Activated T-helper 1 cell treated with Interleukin-2 at 50 U/mL for 16 hours (primary cell): ENCODE measurements around the gene NOTUM.

Experiments
- DNase-seq: peaks from one replicate; pipeline ENCODE4 v3.0.0-alpha.2; 2020; ENCODE audit warnings: low read depth

Gene NOTUM

DNA sequence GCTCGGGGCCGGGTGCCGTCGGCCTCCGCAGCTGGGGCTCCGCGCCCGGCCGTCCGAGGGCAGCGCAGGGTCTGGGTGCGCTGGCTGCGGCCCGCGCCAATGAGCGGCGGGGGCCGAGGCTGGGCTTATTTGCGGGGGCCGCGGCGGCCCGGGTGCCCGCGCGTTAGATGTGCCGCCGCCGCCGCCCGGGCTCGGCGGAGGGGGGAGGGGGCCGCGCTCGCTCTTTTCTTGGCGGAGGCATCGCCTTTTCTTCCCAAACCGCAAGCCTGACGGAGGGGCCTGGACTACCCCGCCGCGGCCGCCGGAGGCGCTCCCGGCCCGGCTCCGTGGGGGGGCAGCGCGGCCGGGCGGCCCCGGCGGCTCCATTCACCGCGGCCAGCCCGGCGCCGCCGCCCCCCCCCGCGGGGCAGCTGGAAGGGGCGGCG is at the start of gene NOTUM:
TSS of gene NOTUM (minus strand) at position 101 of the 425 bp plus-strand sequence. CDS start 278 bp downstream, outside the sequence.
- no peak for DNase-seq

DNA sequence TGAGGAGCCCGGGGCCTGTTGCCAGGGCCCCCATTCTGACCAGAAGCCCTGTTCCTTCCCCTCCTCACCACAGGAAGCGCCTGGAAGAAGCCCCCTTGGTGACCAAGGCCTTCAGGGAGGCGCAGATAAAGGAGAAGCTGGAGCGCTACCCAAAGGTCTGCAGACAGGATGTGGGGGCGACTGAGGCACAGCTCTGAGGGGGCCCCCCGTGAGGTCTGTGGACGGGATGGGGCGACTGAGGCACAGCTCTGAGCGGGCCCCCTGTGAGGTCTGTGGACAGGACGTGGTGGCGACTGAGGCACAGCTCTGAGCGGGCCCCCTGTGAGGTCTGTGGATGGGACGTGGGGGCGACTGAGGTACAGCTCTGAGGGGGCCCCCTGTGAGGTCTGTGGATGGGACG is 48.4 kb upstream of the NOTUM start:
- DNase-seq: no peak

DNA sequence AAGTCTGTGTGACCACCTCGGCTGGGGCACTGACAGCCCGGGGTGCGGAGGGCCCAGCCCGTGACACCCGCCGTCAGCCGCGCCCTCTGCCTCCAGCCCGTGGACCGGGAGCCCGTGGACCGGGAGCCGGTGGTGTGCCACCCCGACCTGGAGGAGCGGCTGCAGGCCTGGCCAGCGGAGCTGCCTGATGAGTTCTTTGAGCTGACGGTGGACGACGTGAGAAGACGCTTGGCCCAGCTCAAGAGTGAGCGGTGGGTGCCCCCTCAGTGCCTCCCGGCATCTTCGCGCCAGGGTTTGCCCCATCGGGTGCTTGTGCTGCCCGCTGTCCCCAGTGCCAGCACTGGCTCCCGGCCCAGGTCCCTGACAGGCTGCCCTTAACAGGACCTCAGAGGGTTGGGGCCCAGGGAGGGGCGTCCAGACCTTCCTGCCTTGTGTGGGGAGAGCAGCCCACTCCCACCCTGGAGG is 48.0 kb upstream of the NOTUM start:
- DNase-seq: no peak

DNA sequence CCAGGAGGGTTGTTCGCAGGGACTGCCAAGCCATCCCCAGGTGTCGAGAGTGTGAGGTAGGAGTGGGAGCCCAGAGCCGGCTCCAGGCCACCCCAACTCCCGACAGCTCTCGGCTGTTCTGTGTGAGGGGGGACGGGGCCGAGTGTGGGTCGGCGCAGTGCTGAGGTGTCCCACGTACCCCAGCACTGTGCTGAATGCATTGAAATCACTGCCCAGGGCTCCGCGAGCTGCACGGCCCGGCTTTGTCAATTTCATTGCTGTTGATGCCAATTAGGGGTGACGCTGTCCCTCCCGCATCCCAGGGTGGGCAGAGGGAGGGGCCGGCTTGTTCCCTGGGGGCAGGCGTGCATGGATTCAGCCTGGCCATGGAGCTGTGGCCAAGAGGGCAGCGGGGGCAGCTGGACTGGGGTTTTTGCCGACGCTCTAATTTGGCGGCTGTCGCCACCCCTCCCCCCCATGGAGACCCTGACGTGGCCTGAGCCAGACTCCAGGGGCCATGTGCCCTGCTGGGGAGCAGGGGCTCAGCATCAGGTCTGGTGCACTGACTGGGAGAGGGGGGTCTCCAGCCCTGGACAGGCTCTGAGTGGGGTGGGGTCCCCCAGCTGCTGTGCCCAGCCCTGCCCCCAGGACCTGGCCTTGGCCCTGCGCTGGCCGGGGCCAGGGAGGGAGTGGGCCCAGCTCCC is 47.4 kb upstream of the NOTUM start:
- DNase-seq: no peak

DNA sequence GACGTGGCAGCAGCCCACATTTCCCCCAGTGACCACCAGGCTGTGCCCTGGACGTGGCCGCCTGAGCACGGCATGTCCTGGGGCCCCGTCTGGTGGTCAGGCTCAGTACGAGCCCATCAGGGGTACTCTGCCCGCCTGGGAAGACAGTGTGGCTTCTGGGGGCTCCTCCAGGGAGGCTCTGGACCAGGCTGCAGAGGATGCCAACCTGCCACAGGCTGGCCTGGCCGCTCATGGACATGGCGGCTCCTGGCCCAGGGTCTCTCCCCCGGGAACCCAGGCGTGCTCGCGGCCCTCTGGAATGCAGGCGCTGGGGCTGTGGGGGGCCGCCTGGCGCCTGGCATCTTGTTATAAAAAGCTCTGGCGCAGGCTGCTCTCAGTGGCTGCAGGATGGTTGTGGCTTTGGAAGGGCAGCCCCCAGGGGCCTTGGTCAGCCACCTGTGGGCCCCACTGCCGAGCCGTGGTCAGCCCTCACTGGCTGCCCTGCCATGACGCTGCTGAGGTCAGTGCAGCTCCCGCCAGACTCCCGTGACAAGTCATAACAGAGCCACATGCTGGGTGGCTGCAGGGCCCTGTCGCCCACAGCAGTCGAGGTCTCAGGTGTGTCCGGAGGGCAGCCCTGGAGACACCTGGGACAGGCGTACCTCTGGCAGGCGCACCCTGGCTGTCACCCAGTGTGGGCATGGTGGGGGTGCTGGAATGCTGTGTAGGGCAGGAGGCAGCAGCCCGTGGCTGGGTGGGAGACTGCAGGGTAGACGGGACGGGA is 46.7 kb upstream of the NOTUM start:
- no peak for DNase-seq

DNA sequence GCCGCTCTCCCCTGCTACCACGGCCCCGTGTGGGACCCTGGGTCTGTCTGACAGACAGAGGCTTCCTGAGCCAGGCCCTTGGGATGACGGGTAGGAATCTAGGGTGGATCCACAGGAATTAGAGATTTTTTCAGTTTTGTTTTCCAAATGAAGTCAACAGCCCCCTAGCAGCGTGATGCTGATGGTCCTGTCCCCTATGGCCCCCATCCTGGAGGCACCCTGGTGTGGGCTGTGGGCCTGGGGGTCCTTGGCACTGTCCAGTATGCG is 46.2 kb upstream of the NOTUM start:
- DNase-seq: no peak

DNA sequence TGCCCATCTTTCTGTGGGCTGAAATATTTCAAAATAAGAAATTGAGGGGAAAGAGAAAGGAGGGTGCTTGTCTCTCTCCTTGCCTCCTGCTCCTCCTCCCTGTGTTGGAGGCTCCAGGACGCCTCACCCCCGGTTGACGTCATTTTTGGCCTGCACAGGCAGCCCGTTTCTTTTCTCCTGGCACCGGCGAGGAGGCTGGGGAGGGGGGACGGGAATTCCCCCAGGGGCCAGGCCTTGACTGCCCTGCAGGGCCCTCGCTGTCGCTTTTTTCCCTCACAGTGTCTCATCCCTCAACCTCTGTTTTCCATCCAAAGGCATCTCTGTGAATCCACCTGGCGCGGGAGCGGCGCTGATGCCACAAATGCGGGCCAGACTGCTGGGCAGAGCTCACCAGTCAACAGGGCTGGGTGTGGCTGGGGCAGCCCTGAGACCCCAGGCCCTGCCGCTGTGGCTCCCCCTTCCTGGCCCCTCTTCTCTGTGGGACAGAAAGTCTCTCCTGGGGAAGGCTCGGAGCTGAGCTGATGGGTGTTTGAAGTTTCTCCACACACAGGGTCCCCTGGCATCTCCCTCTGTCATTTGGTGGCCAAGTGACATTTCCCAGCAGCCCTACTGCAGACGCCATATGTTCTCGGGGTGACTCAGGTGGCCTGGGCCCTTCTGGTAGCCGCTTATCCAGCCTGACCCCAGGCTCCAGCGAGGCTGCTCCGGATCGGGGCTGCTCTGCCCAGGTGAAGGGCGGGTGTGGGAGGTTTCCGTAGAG is 45.7 kb upstream of the NOTUM start:
- no peak for DNase-seq

DNA sequence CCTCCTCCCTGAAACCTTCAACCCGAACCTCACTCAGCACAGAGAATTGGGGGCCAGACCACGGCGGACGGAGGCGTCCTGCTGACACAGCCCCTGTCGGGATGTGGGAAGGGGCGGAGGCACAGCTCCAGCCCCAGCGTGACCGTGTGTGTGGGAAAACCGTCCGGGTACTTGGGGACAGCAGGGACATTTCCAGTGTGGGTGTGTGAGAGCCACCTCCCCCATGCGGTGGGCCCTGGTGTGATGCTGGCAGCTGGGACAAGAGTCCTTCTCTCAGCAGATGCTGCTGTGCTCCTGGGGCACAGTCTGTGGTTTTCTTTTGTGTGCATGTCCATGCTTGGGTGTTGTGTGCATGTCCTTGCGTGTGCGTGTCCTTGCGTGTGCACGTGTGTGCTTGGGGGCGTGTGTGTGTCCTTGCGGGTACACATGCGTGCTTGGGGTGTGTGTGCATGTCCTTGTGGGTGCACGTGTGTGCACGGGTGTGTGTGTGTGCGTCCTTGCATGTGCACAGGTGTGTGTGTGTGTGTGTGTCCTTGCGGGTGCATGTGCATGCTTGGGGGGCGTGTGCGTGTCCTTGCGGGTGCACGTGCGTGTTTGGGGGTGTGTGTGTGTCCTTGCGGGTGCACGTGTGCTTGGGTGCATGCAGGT is 44.8 kb upstream of the NOTUM start:
- no peak for DNase-seq

DNA sequence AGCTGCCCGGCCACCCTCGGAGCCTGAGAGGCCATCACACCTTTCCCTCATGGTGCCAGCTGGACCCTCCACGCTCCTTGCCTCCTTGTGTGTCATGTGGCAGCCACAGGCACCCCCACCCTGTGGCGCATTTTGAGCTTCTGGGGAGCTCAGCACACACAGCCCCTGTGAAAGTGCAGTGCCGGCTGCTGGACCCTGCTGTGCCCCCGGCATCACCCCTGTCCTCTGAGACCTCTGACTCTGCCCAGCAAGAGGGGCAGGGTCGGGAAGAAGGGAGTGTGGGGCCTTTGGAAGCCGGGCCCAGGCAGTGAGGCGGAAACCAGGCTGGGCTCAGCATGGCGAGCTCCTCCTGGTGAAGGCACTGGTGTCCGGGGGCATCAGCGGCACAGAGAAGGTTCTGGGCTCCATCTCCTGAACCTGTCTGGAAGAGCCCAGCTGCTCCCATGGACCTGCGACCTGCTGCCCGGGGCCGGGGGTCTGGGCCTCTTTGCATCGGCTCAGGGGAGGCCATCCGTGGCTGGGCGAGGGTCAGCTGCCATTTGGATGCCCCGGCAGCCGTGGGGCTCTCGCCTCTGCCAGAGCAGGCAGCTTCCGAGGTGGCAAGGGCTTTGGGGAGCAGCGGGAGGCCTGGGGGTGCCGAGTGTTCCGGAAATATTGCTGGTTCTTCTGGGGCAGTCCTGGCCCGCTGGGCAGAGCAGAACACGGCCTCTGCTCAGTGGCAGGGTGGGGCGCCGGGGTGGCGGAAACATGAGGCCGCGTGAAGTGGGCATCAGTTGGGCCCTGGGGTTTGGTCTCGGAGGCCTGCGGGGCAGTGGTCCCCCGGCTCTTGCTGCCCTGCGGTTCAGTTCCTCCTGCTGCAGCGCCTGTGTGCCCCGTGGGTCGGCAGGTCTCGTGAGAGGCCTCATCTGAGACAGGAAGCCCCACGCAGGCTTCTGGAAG is 43.8 kb upstream of the NOTUM start:
- DNase-seq: no peak

DNA sequence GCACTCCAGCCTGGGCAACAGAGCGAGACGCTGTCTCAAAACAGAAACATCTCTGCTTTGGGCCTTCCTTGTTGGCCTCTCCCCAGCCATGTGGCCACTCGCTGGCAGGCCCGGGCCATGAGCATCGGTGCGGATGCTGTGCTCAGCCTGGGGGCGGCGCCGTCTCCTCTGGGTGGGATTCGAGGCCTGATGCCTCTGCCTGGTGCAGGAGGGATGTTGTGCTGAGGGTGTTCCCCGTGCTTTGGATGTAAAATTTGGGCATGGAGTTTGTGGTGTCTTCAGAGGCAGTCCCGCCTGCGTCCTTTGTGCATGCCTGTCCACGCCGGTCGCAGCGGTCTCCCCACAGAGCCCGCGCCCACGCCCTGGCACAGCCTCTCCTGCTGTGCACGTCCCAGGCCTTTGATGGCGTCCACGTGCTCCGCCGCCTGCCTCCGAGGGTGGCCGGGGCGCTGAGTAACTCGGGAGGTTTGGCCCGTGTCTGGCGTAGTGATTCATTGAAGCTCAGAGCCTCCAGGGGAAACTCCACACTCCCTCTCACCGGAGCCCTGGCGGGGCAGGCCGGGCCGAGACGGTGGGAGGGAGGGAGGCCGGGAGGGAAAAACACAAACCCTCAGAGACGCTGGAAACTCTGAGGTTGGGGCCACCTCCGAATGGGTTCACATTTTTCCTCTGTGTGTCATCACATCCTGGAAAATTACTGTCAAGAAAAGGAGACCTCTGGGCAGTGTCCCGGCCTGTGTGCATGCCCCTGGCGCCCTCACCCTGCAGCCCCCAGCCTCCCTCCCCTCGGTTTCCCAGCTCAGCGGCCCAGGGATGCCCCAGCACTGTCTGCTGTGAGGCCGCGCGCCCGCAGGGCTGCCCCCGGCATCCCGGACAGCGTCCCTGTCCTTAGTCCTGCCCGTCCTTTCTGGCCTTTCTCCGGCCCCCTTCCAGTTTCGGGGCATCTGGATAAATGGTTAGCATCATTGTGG is 42.7 kb upstream of the NOTUM start:
- DNase-seq: no peak

DNA sequence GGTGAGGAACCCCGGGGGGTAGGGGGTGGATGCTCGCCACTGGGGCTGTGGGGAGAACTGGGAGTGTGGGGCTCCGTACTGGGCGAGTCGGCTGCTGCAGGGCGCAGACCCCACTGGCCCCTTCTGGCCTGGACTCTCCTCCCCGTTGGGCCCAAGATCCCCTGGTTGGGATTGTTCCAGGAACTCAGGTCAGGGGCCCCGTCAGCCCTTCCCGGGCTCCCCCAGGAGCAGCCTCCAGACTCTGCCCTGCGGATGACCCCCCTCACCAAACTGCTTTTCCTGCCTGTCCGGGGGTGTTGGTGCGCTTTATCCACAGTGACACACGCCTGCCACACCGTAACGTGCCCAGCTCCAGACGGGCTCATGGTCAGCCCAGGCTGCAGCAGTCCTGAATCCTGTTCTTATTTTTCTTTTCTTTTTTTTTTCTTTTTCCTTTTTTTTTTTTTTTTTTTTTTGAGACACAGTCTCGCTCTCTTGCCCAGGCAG is 40.6 kb upstream of the NOTUM start:
- no peak for DNase-seq

DNA sequence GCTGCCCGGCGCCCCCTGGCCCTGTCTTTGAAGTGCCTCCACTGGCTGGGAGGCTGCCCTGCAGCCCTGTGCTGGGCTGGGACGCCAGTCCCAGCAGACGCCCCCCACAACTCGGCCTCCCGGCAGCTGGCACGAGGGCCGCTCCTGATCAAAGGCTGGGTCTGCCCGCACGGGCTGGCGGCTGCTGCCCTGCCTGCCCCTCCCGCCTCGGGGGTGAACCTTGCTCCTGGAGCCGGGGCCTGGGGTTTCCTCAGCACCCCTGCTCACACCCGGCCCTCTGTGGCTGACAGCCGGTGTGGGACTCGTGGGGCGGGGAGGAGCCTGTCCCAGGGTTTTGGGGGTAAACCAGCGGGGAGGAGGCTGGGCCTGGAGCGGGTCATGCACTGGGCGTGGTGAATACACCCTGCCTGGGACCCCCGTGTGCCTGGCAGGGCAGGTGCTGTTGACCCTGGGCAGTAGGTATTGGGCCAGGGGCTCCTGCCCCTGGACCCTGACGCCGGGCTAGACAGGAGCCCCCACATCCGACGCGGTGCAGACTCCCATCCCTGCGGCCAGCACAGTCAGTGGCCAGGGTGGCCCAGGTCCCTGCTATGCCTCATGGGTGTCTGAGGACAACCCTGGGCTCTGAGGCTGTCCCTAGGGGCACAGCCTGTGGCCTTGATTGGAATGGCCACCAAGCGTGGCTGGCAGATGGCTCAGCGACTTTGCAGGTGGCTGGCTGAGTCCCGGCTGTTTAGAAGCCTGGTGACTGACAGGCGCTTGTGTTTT is 40.0 kb upstream of the NOTUM start:
- DNase-seq: no peak

DNA sequence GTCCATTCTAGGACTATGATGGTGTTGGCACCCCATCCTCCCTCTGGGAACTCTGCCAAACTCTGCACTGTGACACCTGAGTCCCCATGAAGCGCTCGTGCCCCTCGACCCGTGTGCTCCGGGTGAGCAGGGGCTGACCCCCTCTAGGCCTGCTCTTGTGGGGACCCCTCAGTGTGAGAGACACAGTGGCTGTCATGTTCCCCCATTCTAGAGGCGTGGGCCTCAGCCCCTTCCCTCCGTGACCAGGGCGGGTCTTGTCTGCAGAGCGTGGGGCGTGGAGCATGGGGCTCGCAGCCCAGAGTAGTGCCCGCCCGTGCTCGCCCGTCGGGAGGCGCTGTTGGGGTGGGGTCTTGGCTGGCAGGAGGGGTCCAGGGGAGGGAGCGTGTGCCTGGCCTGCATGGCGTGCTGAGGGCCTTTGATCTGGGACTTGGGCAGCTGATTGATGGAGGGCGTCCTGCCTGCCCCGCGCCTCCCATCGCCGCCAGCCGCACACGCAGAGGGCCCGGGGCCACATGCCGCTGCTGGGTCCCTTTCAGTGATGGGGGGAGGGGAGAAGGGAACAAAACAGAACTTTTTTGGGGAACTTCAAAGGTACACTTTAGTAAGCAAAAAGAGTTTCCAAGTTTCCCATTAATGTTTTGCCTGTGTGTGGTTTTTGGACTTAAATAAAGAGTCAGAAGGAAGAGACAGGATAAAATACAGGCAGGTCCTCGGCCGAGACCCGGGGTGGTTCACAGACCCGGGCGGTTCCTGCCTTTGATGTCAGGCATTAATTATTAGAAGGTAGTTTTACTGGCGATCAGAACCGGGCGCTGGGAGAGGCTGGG is 39.2 kb upstream of the NOTUM start:
- DNase-seq: no peak

DNA sequence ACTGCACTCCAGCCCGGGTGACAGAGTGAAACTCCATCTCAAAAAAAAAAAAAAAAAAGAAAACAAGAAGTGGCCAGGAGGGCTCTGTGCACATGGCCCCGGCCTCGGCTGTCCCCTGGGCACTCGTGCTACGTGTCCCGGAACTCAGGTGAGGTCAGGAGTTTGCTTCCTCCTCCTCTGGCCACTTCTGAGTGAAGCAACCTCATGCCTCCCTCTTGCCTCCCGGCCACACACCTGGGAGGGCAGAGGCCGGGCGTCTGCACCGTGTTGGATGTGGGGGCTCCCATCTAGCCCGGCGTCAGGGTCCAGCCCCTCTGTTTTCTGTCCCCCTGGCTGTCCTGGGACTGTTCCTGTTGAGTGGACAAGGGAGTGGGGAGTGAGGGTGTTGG is 38.6 kb upstream of the NOTUM start:
- no peak for DNase-seq

DNA sequence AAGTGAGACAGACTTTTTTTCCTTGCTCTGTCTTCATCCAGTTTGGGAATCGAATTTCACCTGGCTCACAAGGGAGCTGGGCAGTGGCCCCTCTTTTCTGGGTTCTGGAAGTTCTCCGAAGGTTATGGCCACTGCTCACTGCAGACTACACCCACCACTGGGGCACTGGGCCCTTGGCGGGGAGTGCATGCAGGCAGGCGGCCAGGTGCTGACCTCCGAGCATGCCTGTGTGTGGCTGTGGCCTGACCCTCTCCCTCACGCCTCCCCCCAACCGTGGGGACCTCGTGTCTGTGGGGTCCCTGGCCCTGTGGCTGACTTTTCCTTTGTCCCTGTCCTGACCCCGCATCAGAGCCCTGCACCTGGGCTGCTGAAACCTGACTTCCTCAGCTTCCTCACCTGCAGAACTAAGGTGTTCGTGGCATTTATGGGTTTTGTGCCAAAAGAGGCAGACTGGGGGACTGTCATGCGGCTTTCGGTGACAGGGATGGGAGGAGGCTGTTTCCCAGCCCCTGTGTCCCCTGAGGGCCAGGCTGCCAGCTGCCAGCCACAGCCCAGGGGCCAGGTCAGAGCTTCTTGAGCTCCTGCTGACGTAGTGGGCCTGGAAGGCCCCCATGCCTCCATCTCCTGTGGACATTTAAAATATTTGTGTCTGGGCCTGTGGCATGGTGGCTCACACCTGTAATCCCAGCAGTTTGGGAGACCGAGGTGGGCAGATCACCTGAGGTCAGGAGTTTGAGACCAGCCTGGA is 37.9 kb upstream of the NOTUM start:
- no peak for DNase-seq

DNA sequence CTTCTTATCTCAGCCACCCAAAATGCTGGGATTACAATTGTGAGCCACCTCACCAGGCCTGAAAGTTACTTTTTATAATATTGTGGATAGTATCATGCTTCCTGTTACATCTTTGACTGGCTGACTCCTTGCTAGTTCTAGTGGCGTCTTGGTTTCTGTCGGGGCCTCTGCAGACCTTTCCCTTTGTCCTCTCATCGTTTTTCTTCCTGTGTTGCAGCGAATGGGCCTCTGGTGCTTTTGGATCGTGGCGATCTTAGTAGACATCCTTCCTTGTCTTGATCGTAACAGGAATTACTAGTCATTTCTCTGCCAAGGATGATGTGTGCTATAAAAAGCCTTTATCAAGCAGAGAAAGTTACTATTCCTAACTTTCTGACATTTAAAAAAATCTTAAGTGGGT is 37.2 kb upstream of the NOTUM start:
- no peak for DNase-seq

DNA sequence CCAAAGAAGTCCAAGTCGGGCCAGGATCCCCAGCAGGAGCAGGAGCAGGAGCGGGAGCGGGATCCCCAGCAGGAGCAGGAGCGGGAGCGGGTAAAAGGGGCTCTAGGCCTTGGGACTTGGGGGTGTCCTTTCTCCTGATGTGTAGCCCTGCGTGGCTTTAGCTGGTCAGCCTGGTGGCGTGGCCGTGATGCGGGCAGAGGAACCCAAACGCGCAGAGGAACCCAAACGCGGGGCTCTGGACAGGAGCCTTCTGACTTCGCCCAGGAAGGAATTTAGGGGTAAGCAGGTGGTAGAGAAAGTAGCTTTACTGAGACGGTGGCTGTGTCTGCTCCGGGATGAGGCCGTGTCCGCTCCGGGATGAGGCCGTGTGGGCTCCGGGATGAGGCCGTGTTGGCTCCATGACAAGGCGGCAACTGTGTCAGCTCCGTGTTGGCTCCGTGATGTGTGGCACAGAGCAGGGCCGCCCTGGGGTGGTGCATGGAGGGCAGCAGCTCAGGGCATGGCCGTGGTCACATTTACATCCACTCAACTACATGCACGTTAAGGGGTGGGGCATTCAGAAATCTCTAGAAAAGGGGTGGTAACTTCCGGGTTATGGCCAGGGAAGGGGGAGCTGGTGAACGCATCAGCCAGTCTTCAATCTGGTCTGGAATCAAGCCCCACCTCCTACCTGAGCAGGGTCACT is 35.9 kb upstream of the NOTUM start:
- no peak for DNase-seq
